ENCODE data around the gene MDM2.

DNA sequence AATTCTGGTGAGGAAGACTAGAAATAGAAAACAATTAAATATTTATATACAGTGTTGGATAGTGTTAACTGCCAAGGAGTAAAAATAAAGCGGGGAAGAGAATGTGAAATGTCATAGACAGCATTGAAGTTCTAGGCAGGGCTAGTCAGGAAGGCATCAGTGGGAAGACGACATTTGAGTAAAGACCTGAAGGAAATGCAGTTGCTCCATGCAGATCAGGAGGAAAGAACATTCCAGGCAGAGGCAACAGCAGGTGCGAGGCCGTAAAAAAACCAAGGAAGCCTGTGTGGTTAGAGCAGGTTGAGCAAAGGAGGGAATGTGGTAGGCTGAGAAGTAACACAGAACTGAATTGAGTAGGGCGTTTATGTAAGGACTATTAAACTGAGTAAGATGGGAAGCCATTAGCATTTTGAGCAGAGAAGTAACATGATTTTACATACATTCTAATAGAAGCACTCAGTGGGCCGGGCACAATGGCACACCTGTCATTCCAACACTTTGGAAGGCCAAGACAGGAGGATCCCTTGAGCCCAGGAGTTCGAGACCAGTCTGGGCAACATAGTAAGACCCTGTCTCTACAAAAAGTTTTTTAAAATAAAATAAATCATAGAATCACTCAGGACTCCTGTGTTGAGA, 47.1 kb upstream of the MDM2 start:
- no peak for TF ChIP-seq OVOL2 (CRISPR knock-in tag; IDR thresholded peaks at IDR 0.05; ENCODE audit: borderline replicate concordance)
- TF ChIP-seq, protein P1, sequence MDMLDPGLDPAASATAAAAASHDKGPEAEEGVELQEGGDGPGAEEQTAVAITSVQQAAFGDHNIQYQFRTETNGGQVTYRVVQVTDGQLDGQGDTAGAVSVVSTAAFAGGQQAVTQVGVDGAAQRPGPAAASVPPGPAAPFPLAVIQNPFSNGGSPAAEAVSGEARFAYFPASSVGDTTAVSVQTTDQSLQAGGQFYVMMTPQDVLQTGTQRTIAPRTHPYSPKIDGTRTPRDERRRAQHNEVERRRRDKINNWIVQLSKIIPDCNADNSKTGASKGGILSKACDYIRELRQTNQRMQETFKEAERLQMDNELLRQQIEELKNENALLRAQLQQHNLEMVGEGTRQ (CRISPR knock-in tag; IDR thresholded peaks at IDR 0.05): no peak
- no peak for TF ChIP-seq JAZF1 (CRISPR knock-in tag; IDR thresholded peaks at IDR 0.05)
- TF ChIP-seq, protein P2, sequence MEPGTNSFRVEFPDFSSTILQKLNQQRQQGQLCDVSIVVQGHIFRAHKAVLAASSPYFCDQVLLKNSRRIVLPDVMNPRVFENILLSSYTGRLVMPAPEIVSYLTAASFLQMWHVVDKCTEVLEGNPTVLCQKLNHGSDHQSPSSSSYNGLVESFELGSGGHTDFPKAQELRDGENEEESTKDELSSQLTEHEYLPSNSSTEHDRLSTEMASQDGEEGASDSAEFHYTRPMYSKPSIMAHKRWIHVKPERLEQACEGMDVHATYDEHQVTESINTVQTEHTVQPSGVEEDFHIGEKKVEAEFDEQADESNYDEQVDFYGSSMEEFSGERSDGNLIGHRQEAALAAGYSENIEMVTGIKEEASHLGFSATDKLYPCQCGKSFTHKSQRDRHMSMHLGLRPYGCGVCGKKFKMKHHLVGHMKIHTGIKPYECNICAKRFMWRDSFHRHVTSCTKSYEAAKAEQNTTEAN (CRISPR knock-in tag; IDR thresholded peaks at IDR 0.05): no peak
- no peak for TF ChIP-seq NR2C2 (CRISPR knock-in tag; IDR thresholded peaks at IDR 0.05)
- TF ChIP-seq, protein P3, sequence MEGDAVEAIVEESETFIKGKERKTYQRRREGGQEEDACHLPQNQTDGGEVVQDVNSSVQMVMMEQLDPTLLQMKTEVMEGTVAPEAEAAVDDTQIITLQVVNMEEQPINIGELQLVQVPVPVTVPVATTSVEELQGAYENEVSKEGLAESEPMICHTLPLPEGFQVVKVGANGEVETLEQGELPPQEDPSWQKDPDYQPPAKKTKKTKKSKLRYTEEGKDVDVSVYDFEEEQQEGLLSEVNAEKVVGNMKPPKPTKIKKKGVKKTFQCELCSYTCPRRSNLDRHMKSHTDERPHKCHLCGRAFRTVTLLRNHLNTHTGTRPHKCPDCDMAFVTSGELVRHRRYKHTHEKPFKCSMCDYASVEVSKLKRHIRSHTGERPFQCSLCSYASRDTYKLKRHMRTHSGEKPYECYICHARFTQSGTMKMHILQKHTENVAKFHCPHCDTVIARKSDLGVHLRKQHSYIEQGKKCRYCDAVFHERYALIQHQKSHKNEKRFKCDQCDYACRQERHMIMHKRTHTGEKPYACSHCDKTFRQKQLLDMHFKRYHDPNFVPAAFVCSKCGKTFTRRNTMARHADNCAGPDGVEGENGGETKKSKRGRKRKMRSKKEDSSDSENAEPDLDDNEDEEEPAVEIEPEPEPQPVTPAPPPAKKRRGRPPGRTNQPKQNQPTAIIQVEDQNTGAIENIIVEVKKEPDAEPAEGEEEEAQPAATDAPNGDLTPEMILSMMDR (IDR thresholded peaks at IDR 0.05): no peak
- TF ChIP-seq CBFB (CRISPR knock-in tag; IDR thresholded peaks at IDR 0.05; ENCODE audit: low read depth): no peak
- TF ChIP-seq TP53 (CRISPR knock-in tag; IDR thresholded peaks at IDR 0.05): no peak
- TF ChIP-seq ZNF121 (CRISPR knock-in tag; IDR thresholded peaks at IDR 0.05): no peak
- no peak for TF ChIP-seq IRF2 (CRISPR knock-in tag; IDR thresholded peaks at IDR 0.05; ENCODE audit: borderline replicate concordance, low read depth)
- TF ChIP-seq, protein P4, sequence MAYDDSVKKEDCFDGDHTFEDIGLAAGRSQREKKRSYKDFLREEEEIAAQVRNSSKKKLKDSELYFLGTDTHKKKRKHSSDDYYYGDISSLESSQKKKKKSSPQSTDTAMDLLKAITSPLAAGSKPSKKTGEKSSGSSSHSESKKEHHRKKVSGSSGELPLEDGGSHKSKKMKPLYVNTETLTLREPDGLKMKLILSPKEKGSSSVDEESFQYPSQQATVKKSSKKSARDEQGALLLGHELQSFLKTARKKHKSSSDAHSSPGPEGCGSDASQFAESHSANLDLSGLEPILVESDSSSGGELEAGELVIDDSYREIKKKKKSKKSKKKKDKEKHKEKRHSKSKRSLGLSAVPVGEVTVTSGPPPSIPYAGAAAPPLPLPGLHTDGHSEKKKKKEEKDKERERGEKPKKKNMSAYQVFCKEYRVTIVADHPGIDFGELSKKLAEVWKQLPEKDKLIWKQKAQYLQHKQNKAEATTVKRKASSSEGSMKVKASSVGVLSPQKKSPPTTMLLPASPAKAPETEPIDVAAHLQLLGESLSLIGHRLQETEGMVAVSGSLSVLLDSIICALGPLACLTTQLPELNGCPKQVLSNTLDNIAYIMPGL (CRISPR knock-in tag; IDR thresholded peaks at IDR 0.05): no peak
